Endothelial cell (in vitro differentiated cells): ENCODE measurements around the gene COX10. TPM values are rescaled to one million over a fixed set of nuclear protein-coding genes. Genes with fewer than 3 reads are reported as not detected.
"Not testable (repeated sequence)": the region's sequence is repeated elsewhere in the genome, so short reads cannot be mapped to it uniquely, and the experiment has no call there.

Experiments
- DNase-seq: peaks from one replicate; pipeline ENCODE4 v3.0.0; 2021; ENCODE audit warnings: low spot score
- H3K27ac Mint-ChIP-seq: one replicate; pipeline ENCODE4 v1.8.0; 2021; ENCODE audit warnings: mixed read lengths, inconsistent platforms; ENCODE audit not compliant: unreplicated experiment
- H3K27me3 Mint-ChIP-seq: one replicate; pipeline ENCODE4 v1.8.0; 2021; ENCODE audit warnings: mild to moderate bottlenecking, moderate library complexity, mixed read lengths, inconsistent platforms; ENCODE audit not compliant: unreplicated experiment
- H3K36me3 Mint-ChIP-seq: one replicate; pipeline ENCODE4 v1.8.0; 2021; ENCODE audit warnings: mild to moderate bottlenecking, low read depth, mixed read lengths, inconsistent platforms; ENCODE audit not compliant: unreplicated experiment
- H3K4me1 Mint-ChIP-seq: one replicate; pipeline ENCODE4 v1.8.0; 2021; ENCODE audit warnings: mild to moderate bottlenecking, mixed read lengths, inconsistent platforms; ENCODE audit not compliant: unreplicated experiment
- H3K4me3 Mint-ChIP-seq: one replicate; pipeline ENCODE4 v1.8.0; 2021; ENCODE audit warnings: mild to moderate bottlenecking, mixed read lengths, inconsistent platforms; ENCODE audit not compliant: unreplicated experiment
- H3K9me3 Mint-ChIP-seq: one replicate; pipeline ENCODE4 v1.8.0; 2021; ENCODE audit warnings: mixed read lengths, inconsistent platforms; ENCODE audit not compliant: unreplicated experiment
- total RNA-seq: library from RNA; stranded (reverse); fragmentation: NEBNext Ultra II Directional; extraction: Animal tissue kit (Norgen Biotek cat#: 25700); gene quantifications from one replicate; pipeline ENCODE4 v1.2.1, GENCODE V29; 2021; ENCODE audit not compliant: unreplicated experiment
- TF ChIP-seq, protein P1 (sequence below): fragments of 200-600 bp; sonication (generic); IDR thresholded peaks from one replicate; pipeline ENCODE4 v1.5.0; 2021; ENCODE audit warnings: antibody characterized with exemption; ENCODE audit not compliant: unreplicated experiment

COX10 gene
- total RNA-seq, 1 donor from 2014 or later, result 12.5 TPM

DNA sequence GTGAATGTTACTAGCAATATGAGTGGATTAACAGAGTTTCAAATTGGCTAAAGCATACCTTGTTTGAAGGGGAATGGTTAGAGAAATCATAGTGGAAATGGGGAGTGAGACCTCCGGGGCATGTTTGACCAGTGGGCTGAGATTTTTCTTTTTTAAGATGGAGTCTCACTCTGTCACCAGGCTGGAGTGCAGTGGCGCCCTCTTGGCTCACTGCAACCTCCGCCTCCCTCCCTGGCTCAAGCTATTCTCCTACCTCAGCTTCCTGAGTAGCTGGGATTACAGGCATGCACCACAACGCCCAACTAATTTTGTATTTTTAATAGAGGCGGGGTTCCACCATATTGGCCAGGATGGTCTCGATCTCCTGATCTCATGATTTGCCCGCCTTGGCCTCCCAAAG is 157.7 kb downstream of the COX10 start:
- TF ChIP-seq, protein P1, sequence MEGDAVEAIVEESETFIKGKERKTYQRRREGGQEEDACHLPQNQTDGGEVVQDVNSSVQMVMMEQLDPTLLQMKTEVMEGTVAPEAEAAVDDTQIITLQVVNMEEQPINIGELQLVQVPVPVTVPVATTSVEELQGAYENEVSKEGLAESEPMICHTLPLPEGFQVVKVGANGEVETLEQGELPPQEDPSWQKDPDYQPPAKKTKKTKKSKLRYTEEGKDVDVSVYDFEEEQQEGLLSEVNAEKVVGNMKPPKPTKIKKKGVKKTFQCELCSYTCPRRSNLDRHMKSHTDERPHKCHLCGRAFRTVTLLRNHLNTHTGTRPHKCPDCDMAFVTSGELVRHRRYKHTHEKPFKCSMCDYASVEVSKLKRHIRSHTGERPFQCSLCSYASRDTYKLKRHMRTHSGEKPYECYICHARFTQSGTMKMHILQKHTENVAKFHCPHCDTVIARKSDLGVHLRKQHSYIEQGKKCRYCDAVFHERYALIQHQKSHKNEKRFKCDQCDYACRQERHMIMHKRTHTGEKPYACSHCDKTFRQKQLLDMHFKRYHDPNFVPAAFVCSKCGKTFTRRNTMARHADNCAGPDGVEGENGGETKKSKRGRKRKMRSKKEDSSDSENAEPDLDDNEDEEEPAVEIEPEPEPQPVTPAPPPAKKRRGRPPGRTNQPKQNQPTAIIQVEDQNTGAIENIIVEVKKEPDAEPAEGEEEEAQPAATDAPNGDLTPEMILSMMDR, result no peak
- DNase-seq, result no peak
- H3K4me3 Mint-ChIP-seq, result no peak overlapping the region
- H3K27ac Mint-ChIP-seq, result no peak overlapping the region
- H3K36me3 Mint-ChIP-seq, result peaks cover 3% of the 10 kb centered on the region
- H3K9me3 Mint-ChIP-seq, result no peaks in the 10 kb centered on the region
- H3K27me3 Mint-ChIP-seq, result peaks cover 1% of the 10 kb centered on the region
- no peaks in the 10 kb centered on the region for H3K4me1 Mint-ChIP-seq

DNA sequence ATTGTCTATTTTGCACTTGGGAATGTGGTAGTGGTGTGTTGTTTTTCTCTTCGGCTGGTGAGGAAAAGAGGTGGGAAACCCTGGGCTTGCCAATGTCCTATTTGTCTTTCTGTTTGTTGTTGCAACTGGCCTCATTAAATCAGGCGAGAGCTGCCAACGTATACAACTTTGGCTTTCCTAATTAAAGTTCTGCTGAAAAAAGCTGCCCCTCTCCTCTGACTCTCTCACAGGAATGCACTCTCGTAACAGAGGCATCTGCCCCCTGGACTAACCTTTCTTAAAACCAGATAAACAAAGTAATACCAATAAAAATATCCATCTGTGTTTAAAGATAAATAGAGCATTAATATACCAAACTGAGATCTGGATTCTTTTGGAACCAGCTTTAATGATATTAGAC is 159.6 kb downstream of the COX10 start:
- H3K36me3 Mint-ChIP-seq, result peaks cover 3% of the 10 kb centered on the region
- no peak overlapping the region for H3K27ac Mint-ChIP-seq
- no peaks in the 10 kb centered on the region for H3K4me1 Mint-ChIP-seq
- H3K9me3 Mint-ChIP-seq, result no peaks in the 10 kb centered on the region
- H3K27me3 Mint-ChIP-seq, result peaks cover 1% of the 10 kb centered on the region
- no peak overlapping the region for H3K4me3 Mint-ChIP-seq
- TF ChIP-seq, protein P1, result no peak
- DNase-seq, result no peak

DNA sequence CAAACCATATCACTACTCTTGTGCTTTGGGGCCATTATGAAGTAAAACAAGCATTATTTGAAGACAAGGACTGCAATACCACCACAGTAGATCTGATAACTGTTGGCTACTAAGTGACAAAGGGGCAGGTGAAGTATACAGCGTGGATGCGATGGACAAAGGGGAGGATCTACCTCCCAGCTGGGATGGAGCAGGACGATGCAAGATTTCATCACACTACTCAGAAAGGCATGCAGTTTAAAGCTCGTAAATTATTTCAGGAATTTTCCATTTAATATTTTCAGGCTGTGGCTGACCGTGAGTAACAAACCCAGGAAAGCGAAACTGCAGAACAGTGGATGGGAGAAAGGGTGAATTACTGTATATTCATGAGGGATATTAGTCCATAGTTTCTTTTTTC is 161.9 kb downstream of the COX10 start:
- not testable (repeated sequence) for H3K4me3 Mint-ChIP-seq, DNase-seq, H3K27ac Mint-ChIP-seq, H3K4me1 Mint-ChIP-seq, H3K9me3 Mint-ChIP-seq, H3K36me3 Mint-ChIP-seq, H3K27me3 Mint-ChIP-seq

DNA sequence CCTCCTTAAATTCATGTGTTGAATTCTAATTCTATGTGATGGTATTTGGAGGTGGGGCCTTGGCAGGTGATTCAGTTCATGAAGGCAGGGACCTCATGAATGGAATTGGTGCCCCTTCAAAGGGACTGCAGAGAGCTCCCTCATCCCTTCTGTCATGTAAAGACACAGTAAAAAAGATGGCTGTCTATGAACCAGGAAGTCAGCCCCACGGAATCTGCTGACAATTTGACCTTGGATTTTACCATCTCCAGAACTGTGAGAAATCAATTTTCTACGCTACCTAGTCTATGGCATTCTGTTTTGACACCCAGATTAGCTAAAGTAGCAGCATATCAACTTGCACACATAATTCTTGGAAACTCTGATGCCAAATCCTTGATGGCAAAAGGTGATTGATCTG is 165.7 kb downstream of the COX10 start:
- H3K27ac Mint-ChIP-seq, DNase-seq, H3K27me3 Mint-ChIP-seq, H3K36me3 Mint-ChIP-seq, H3K9me3 Mint-ChIP-seq, H3K4me1 Mint-ChIP-seq, H3K4me3 Mint-ChIP-seq: not testable (repeated sequence)

DNA sequence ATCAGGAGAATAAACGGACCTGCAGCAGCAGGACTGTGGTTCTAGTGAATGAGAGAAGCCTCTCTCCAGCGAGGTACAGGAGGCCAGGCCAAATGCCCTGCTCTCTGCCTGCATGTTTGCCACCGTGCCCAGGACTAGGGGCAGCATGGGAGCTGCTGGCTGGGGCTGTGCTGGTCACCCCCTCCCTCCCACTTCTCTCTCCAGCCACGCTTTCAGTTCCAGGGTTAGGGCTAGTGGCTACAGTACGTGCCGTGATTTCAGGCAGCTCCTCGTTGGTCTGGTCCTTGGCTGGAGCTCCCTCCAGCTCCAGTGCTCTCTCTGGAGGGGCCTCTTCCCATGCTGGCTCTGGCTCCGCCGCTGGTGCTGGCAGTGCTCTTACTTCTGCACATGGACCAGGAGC is 166.7 kb downstream of the COX10 start:
- not testable (repeated sequence) for H3K4me1 Mint-ChIP-seq, H3K4me3 Mint-ChIP-seq, H3K27ac Mint-ChIP-seq, DNase-seq, H3K9me3 Mint-ChIP-seq, H3K27me3 Mint-ChIP-seq, H3K36me3 Mint-ChIP-seq

DNA sequence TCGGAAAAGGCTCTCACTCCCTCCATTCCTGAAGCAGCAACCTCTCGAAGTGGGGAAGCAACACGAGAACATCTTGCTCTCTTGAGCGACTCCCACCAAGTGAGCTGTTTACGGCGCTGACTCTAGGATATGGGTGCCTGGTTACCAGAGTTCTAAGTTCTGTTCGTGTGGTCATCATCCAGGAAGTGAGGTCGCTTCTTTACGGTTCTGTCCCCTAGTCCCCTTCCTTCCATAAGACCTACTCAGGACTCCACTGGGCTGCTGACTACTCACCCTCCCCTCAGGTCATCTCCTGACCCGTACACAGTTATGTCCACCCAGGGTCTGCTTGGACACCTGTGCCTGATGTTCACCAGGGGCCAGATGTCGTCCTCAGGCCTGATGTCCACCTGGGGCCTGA is 167.5 kb downstream of the COX10 start, which contains the start of gene CDRT15:
Gene CDRT15, minus strand, starts transcription at position 101 of the 400 bp plus-strand sequence. Its CDS starts 29 bp downstream, at position 72.
- H3K27me3 Mint-ChIP-seq, H3K36me3 Mint-ChIP-seq, H3K4me1 Mint-ChIP-seq, H3K9me3 Mint-ChIP-seq, DNase-seq, H3K27ac Mint-ChIP-seq, H3K4me3 Mint-ChIP-seq: not testable (repeated sequence)

DNA sequence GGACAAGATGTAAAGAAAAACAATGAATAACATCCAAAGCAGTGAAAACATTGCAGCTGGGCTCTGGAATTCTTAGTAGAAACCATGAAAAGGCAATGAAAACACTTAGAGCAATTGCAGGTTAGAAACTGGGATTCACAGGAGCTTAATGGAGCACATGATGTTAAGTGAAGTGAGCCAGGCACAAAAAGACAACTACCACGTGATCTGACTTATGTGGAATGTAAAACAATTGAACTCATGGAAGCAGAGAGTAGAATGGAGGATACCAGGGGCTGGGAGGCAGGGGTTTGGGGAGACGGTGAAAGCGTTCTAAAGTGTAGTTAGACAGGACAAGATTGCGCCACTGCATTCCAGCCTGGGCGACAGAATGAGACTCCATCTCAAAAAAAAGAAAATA is 170.0 kb downstream of the COX10 start:
- not testable (repeated sequence) for H3K4me3 Mint-ChIP-seq, H3K9me3 Mint-ChIP-seq, H3K27ac Mint-ChIP-seq, DNase-seq, H3K4me1 Mint-ChIP-seq, H3K27me3 Mint-ChIP-seq, H3K36me3 Mint-ChIP-seq

DNA sequence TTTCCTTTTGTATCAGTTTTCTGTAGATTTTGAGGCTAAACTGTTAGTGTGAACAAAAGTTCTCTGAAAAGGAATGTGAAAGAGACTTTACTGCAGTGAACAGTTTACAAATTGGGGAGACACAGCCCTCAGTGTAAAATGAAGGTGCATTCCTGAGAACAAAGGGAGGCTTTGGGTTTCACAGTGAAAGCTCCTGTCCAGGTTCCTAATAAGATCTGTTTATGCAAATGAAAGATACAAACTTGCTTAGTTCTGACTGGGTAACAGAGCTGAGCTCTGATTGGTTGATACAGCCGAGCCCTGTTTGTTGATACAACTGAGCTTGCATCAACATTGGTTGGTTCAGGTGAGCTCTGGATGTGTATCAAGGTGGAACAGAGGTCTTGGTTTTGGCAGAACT is 175.7 kb downstream of the COX10 start:
- no peaks in the 10 kb centered on the region for H3K9me3 Mint-ChIP-seq
- DNase-seq, result no peak
- H3K27ac Mint-ChIP-seq, result no peak overlapping the region
- H3K27me3 Mint-ChIP-seq, result no peaks in the 10 kb centered on the region
- H3K36me3 Mint-ChIP-seq, result no peaks in the 10 kb centered on the region
- no peaks in the 10 kb centered on the region for H3K4me1 Mint-ChIP-seq
- TF ChIP-seq, protein P1, result no peak
- no peak overlapping the region for H3K4me3 Mint-ChIP-seq
